Limb (tissue), 2 donors: ENCODE results near the gene ARID4A.
A peak's percentile ranks its signal among the peaks of the same experiment; 100 is the strongest.
"Not testable (repeated sequence)": the region's sequence is repeated elsewhere in the genome, so short reads cannot be mapped to it uniquely, and the experiment has no call there.

ENCODE experiments used
- DNase-seq, 2 donors: peaks; one replicate each; pipeline ENCODE4 v3.0.0-alpha.2; 2016; ENCODE audit errors: extremely low spot score in 2 of 2

The ARID4A gene, protein sequence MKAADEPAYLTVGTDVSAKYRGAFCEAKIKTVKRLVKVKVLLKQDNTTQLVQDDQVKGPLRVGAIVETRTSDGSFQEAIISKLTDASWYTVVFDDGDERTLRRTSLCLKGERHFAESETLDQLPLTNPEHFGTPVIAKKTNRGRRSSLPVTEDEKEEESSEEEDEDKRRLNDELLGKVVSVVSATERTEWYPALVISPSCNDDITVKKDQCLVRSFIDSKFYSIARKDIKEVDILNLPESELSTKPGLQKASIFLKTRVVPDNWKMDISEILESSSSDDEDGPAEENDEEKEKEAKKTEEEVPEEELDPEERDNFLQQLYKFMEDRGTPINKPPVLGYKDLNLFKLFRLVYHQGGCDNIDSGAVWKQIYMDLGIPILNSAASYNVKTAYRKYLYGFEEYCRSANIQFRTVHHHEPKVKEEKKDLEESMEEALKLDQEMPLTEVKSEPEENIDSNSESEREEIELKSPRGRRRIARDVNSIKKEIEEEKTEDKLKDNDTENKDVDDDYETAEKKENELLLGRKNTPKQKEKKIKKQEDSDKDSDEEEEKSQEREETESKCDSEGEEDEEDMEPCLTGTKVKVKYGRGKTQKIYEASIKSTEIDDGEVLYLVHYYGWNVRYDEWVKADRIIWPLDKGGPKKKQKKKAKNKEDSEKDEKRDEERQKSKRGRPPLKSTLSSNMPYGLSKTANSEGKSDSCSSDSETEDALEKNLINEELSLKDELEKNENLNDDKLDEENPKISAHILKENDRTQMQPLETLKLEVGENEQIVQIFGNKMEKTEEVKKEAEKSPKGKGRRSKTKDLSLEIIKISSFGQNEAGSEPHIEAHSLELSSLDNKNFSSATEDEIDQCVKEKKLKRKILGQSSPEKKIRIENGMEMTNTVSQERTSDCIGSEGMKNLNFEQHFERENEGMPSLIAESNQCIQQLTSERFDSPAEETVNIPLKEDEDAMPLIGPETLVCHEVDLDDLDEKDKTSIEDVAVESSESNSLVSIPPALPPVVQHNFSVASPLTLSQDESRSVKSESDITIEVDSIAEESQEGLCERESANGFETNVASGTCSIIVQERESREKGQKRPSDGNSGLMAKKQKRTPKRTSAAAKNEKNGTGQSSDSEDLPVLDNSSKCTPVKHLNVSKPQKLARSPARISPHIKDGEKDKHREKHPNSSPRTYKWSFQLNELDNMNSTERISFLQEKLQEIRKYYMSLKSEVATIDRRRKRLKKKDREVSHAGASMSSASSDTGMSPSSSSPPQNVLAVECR

DNA sequence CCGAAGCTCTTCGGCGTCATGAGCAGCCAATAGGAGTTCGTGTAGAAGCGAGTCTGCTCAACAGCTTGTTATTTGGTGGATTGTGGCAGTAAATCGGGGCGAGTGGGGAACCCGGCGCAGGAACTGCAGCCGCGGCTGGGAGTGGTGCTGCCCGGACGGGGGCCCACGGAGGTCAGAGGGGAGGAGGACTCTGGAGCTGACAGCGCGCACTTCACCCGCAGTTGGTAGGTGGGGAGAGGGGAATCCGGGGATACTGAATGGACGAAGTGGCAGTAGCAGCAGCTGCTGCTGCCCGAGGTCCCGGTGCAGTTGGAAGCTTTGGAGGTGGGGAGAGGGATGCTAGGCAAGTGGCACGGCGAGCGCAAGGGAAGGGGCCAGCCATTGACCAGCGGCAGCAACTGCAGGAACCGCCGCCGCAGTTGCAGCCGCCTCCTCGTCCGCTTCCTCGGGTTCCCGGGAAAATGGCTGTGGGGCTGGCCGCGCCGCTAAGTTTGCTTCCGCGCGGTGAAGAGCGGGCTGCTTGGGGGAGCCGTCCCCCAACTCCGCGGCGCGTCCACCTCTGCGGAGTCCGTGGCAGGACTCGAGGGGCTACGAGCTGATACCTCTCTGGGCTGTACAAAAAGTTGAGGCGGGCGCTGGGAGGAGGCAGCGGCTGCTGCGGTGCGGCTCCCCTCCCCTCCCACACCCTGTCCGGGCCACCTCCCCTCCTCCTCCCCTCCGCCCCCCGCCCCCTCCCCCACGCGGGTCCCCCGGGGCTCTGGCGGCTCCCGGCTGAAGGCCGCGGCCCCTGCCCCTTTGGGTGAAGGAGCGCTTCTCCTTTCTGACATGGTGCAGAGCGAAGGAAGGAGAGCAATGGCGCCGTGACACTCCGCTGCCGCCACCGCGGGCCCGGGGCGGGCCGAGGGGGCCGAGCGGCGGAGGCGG lies at the start of gene ARID4A:
Gene ARID4A (plus strand): TSS at position 79 of the 924 bp plus-strand sequence. CDS start 1,300 bp downstream, outside the sequence.
- peak; percentile 28 to 90 for DNase-seq

DNA sequence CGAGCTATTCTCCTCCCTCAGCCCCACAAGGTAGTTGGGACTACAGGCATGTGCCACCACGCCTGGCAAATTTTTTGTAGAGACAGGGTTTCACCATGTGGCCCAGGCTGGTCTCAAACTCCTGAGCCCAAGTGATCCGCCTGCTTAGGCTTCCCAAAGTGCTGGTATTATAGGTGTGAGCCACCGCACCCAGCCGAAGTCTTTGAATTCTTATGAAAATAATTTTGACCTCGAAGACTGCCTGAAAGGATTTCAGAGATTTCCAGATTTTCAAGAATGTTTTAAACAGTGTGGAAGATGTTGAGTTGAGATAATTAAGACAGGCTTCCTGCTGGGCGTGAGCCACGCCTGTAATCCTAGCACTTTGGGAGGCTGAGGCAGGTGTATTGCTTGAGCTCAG lies 48.7 kb upstream of the ARID4A start:
- no peak for DNase-seq

DNA sequence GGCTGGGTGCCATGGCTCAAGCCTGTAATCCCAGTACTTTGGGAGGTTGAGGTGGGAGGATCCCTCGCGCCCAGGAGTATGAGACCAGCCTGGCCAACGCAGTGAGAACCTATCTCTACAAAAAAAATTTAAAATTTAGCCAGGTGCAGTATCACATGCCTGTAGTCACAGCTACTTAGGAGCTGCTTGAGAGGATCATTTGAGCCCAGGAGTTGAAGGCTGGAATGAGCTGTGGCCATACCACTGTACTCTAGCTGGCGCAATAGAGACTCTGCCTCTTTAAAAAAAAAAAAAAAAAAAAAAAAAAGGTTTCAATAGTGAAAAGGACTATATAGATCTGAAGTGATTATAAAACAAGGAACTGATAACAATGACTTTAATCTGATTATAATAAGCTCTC lies 40.2 kb upstream of the ARID4A start:
- no peak for DNase-seq

DNA sequence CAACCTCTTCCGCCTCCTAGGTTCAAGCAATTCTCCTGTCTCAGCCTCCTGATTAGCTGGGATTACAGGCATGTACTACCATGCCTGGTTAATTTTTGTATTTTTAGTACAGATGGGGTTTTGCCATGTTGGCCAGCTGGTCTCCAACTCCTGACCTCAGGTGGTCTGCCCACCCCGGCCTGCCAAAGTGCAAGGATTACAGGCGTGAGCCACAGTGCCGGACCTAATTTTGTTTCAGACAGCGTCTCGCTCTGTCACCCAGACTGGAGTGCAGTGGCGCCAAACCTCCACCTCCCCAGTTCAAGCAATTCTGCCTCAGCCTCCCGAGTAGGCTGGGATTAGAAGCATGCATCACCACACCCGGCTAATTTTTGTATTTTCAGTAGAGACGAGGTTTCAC lies 36.4 kb upstream of the ARID4A start:
- not testable (repeated sequence) for DNase-seq

DNA sequence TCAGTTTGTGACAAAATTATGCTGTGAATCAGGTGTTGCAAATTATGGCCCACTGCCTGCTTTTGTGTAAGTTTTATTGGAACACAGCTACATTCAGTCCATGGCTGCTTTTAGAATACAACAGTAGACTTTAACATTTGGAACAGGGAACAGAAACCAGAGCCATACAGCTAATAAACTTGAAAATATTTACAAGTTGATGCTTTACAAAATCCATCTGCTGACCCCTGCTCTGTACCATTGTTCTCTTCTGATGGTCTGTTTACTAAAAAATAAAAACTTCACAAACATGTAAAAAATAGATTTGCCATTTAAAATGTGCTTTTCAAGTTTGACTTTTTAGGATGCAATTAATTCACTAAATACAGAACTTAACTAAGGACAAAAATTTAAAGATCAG lies 33.0 kb upstream of the ARID4A start:
- no peak for DNase-seq

DNA sequence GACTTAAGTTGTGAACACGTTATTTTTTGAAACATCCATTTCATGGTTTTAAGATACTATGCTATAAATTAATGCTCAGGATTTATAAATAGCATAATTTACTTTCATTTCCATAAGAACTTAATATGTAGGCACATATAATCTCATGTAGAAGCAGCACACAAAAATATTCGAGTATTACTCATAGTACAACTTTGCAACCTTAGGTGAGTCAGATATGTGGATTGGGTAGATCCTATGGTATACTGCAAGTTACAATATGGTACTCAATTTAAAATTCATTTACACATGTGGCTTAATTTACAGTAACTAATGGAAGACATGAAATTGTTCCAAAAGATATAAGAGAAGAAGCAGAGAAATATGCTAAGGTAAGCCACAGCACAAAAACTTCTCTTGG lies 27.7 kb upstream of the ARID4A start:
- no peak for DNase-seq

DNA sequence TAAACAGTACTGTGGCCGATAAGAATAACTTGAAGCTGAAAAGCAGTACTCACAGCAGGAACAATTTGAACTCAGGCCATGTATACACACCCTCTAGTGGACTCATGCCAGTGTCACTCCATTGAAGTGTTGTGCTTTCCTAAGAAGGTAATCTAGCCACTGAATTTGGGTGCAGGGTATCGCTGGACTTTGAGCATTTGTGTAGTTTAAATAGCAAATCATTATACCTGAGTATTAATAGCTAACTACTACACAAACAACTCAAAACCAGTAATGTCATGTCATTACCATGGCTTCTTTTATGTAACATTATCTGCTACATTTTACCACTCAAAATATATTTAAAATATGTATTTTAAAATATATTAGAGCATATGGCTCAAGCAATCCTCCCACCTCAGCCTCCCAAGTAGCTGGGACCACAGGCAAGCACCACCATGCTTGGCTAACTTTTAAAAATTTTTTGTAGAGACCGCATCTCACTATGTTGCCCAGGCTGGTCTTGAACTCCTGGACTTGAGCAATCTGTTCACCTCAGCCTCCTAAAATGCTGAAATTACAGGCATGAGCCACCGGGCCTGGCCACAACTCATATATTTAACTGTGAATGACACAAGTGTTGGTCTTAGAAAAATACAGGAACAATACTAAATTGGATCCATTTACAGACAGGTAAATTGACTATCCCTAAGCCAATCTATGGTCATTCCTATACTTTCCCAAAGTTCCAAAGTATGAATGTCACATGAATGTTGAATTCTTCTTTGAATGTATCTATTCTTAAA lies 25.6 kb upstream of the ARID4A start:
- DNase-seq: no peak

DNA sequence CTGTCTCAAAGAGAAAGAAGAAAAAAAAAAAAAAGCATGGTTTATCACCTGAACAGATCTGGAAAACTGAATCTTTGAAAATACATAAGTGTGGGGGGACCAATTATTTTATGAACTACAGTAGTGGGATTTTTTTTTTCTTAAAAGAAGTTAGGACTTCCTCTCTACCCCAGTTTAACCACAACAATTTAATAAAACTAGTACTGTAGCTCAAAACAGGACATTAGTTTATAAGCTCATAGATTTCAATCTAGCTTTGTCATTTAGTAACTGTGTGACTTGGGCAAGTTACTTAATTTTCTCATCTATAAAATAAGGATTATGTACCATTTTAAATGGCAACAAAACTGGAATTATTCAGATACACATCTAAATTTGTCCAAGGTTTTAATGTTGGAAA lies 23.5 kb upstream of the ARID4A start:
- DNase-seq: no peak

DNA sequence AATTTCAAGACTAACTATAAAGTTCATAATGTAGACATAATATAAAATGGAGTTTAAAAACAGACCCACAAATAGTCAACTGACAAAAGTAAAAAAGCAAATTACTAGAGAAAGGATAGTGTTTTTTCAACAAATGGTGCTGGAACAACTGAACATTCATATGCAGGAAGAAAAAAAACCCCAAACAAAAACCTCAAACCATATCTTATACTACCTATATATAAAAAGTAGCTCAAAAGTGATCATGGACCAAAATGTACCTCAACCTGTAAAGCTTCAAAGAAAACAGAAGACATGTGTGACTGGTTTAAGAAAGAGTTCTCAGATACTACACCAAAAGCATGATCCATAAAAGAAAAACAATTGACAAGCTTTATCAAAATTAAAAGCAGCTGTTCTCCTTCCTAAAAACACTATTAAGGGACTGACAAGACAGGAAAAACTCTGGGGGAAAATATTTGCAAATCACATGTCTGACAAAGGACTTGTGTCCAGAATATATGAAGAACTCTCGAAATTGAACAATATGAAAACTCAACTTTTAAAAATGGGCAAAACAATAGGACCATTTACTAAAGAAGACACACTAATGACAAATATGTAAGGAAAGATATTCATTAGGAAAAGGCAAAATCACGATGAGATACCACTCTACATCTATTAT lies 22.7 kb upstream of the ARID4A start:
- no peak for DNase-seq

DNA sequence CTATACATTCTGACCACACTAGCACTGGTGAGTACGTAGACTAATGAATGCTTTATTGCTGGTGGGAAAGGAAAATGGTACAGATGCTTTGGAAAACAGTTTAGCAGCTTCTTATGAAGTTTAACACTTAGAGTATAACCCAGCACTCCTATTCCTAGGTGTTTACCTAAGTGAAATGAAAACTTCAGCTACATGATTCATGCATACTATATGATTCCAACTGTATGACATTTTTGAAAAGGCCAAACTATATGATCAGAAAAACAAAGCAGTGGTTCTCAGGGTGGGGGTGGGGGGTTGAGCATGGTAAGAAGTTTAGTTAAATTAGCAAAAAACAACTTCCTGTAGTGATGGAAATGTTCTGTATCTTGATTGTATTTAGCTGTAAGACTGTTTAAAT lies 22.1 kb upstream of the ARID4A start:
- no peak for DNase-seq

DNA sequence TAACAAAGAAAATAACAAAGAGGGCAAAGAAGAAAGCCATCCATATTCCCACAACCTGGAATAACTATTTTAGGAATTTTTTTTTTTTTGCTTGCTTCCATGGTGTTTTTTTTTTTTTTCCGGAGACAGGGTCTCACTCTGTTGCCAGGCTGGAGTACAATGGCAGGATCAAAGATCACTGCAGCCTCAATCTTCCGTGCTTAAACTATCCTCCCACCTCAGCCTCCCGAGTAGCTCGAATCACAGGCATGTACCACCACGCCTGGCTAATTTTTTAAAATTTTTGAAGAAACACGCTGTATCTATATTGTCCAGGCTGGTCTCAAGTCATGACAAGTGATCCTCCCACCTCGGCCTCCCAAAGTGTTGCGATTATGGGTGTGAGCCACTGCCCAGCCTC lies 20.2 kb upstream of the ARID4A start:
- no peak for DNase-seq

DNA sequence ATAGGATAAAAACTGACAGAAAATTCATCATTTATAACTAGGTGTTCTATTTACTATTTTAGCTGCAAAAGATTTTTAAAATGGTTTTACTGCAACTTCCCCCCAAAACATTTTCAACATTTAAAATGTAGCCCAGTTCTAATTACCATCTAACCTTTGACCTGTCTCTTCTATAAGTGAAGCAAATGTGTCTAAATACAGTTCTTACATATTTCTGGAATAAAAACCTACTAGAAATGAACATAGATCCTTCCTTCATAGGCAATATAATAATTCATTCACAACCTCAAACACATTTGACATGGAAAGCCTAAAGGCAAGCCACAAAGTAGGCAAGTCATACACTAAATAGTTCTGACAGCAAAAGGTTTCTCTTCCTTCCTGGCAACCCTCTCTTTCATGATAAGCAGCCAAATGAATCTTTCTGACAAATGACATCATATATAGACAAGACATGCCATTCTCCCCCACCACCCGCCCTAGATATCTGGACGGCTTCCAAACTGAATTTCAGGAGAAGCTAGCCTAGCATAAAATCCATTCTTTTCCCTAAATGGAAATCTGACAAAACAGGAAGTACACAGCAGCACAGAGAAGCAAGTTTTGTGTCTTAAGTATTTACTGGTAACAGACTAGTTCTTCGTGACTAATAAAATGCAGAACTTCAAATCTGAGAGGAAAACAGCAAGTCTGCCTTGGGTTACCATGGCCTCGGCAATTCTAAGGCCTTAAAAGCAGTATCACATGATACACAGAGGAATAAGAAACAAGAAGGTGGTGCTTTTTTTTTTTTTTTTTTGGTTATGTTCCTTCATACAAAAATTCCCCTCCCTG lies 17.2 kb upstream of the ARID4A start:
- peak in 1 of 2 donors; percentile 43 for DNase-seq

DNA sequence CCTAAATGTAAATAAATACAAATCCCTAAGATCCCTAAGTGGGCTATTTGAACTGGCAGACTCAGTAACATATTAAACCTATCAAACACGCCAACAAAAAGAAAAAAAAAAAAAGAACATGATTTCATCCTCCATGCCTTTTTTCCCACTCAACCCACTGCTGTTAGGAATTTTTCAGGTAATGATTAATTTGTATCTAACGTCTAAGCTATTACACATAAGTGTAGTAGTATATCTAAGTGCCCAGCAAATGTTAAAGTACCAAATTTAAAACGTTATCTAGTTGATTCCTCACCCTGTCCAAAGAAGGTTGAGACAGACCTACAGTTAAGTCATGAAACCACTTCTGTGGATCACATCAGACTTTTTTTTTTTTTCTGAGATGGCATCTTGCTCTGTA lies 16.4 kb upstream of the ARID4A start:
- DNase-seq: no peak

DNA sequence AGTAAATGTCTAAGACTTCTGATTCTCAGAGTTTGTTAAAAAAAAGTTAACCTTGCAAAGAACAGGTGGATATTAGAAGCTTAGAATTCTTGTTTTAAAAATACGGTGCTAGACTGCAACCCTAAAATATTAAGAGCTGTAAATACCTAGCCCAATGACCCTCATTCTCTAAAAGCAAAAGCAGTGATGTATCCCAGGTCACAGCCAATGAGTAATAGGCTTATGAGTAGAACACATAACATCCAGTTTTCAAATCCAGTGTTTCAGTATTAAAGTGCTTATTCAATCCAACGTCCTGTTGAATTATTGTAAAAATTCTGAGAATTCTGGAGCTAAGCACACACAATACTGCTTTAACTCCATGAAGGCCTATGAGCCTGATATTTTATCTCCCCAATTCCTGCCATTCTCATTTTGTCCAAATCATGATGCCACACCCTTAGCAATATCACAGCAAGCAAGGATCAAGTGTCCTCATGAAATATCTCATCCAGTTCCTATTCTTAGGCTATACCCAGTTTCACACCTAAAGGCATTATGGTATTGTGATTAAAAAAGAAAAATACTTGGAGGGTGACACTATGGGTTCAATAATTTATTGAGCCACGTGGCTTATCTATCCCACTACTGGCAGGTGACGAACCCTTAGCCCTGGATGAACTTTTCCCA lies 15.3 kb upstream of the ARID4A start:
- DNase-seq: no peak

DNA sequence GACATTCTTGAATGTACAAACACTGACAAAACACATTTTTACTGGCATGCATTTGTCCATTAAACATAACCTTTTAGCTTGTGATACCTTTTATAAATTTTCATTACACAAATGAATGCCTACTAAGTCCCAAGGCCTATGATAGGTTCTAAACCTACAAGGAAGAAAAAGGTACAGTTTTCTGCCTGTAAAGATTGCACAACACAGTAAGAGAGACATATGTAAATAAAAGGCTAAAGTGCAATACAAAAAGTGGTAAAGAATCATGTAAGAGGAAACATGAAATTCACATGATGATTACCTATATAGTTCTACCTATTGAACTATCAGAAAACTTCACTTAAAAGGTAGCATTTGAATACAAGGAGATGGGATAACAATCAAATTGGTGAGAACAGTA lies 14.6 kb upstream of the ARID4A start:
- DNase-seq: no peak

DNA sequence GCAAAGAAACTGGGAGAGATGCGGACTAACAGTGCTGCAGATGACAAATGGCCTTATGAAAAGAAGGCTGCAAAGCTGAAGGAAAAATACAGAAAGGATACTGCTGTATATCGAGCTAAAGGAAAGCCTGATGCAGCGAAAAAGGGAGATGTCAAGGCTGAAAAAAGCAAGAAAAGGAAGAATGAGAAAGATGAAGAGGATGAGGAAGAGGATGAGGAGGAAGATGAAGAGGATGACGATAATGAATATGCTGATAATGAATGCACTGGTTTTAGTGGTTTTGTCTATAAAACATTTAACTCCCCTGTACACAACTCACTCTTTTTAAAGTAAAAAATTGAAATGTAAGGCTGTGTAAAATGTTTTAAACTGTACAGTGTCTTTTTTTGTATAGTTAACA lies 13.2 kb upstream of the ARID4A start:
- no peak for DNase-seq

DNA sequence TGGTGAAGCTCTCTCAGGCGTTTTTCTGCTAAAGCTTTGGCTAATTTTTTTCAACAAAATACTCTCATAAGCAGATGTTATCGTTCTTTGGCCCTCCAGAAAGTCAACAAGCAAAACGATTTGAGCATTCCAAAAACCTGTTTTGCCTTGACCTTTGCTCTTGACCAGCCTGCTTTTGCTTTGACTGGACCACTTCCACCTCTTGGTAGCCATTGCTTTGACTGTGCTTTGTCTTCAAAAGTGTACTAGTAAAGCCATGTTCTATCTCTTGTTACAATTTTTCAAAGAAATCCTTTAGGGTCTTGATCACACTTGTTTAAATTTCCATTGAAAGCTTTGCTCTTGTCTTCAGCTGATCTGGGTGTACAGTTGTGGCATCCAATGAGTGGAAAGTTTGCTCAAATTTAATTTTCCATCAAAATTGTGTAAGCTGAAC lies 10.7 kb upstream of the ARID4A start:
- DNase-seq: no peak
